NOMO-1 treated with DMSO at 0.1 percent for 48 hours (cell line): ENCODE results near the gene ABCF1.
"Not testable (repeated sequence)": the region's sequence is repeated elsewhere in the genome, so short reads cannot be mapped to it uniquely, and the experiment has no call there.

Source experiments
- DNase-seq: peaks from one replicate; lab custom pipeline; 2025; ENCODE audit not compliant: unreplicated experiment; lab: John Stamatoyannopoulos, UW

The ABCF1 gene

GRCh38 chr6:30571075-30571761 lies at the start of gene ABCF1:
Gene ABCF1 (plus strand): TSS chr6:30571442. CDS start chr6:30571488, 46 bp downstream.
- DNase-seq: peak; percentile 94

GRCh38 chr6:30521952-30522351 lies 49.3 kb upstream of the ABCF1 start:
- DNase-seq: not testable (repeated sequence)

- not testable (repeated sequence) for DNase-seq
Measured at GRCh38 chr6:30526444-30526843, 44.8 kb upstream of the ABCF1 start.

GRCh38 chr6:30529349-30529875 lies 41.8 kb upstream of the ABCF1 start:
- DNase-seq: peak; percentile 75

GRCh38 chr6:30530014-30530413 lies 41.2 kb upstream of the ABCF1 start:
- DNase-seq: peak; percentile 45

GRCh38 chr6:30533460-30534294 lies 37.6 kb upstream of the ABCF1 start:
- DNase-seq: no peak

GRCh38 chr6:30537931-30538330 lies 33.3 kb upstream of the ABCF1 start:
- DNase-seq: no peak

GRCh38 chr6:30541515-30542403 lies 29.5 kb upstream of the ABCF1 start:
- peak; percentile 76 for DNase-seq

GRCh38 chr6:30542404-30542725 lies 28.9 kb upstream of the ABCF1 start:
- DNase-seq: no peak

GRCh38 chr6:30542915-30543314 lies 28.3 kb upstream of the ABCF1 start:
- DNase-seq: no peak

- no peak for DNase-seq
Measured at GRCh38 chr6:30543821-30544220, 27.4 kb upstream of the ABCF1 start.

- DNase-seq: peak; percentile 57
Measured at GRCh38 chr6:30544666-30545272, 26.5 kb upstream of the ABCF1 start.

- peak; percentile 39 for DNase-seq
Measured at GRCh38 chr6:30547454-30547853, 23.8 kb upstream of the ABCF1 start.

- DNase-seq: no peak
Measured at GRCh38 chr6:30548375-30548774, 22.9 kb upstream of the ABCF1 start.

GRCh38 chr6:30554404-30554803 lies 16.8 kb upstream of the ABCF1 start:
- DNase-seq: no peak

- DNase-seq: no peak
Measured at GRCh38 chr6:30554962-30555815, 16.1 kb upstream of the ABCF1 start.

- no peak for DNase-seq
Measured at GRCh38 chr6:30555816-30556065, 15.5 kb upstream of the ABCF1 start.

GRCh38 chr6:30556066-30556905 lies 15.0 kb upstream of the ABCF1 start, which contains the start of gene GNL1:
Gene GNL1 (minus strand): TSS chr6:30556489. CDS start chr6:30556203, 286 bp downstream.
- DNase-seq: peak; percentile 86
